Smooth muscle cell (in vitro differentiated cells): Measurements from ENCODE around the gene EIF2S2. TPM values are rescaled to one million over a fixed set of nuclear protein-coding genes. Genes with fewer than 3 reads are reported as not detected.
A peak's percentile ranks its signal among the peaks of the same experiment; 100 is the strongest.

Source experiments
- DNase-seq: peaks from one replicate; lab custom pipeline; 2025; ENCODE audit not compliant: unreplicated experiment; lab: John Stamatoyannopoulos, UW
- H2AFZ ChIP-seq: fragments of 200-600 bp; sonication (generic); 2 replicates; pipeline ENCODE4 v1.6.0; 2016; ENCODE audit warnings: antibody characterized with exemption, low read depth, mild to moderate bottlenecking
- H3F3A ChIP-seq: fragments of 200-600 bp; sonication (generic); 2 replicates; pipeline ENCODE4 v1.6.0; 2017; ENCODE audit warnings: antibody characterized with exemption, low read depth
- H3K27ac ChIP-seq: fragments of 200-600 bp; sonication (generic); 2 replicates; pipeline ENCODE4 v1.5.1; 2016; ENCODE audit warnings: low read depth, mild to moderate bottlenecking
- H3K27me3 ChIP-seq: fragments of 200-600 bp; sonication (generic); 2 replicates; pipeline ENCODE4 v1.6.1; 2016; ENCODE audit warnings: low read depth, mild to moderate bottlenecking
- H3K36me3 ChIP-seq: fragments of 200-600 bp; sonication (generic); 2 replicates; pipeline ENCODE4 v1.5.1; 2016; ENCODE audit warnings: low read depth
- H3K4me1 ChIP-seq: fragments of 200-600 bp; sonication (generic); 2 replicates; pipeline ENCODE4 v1.5.1; 2016; ENCODE audit warnings: low read depth
- H3K4me2 ChIP-seq: fragments of 200-600 bp; sonication (generic); 2 replicates; pipeline ENCODE4 v1.6.0; 2016; ENCODE audit warnings: mild to moderate bottlenecking
- H3K4me3 ChIP-seq: fragments of 200-600 bp; sonication (generic); 2 replicates; pipeline ENCODE4 v1.5.1; 2016; ENCODE audit warnings: mild to moderate bottlenecking
- H3K79me2 ChIP-seq: fragments of 200-600 bp; sonication (generic); 2 replicates; pipeline ENCODE4 v1.6.0; 2016; ENCODE audit warnings: low read depth, mild to moderate bottlenecking
- H3K9ac ChIP-seq: fragments of 200-600 bp; sonication (generic); 2 replicates; pipeline ENCODE4 v1.6.0; 2016; ENCODE audit warnings: low read depth
- H3K9me3 ChIP-seq: fragments of 200-600 bp; sonication (generic); replicated peaks from 2 replicates; pipeline ENCODE4 v1.5.1; 2016; ENCODE audit warnings: low read depth
- H4K20me1 ChIP-seq: fragments of 200-600 bp; sonication (generic); 2 replicates; pipeline ENCODE4 v1.6.0; 2016; ENCODE audit warnings: low read depth
- CTCF ChIP-seq: fragments of 200-600 bp; sonication (generic); IDR thresholded peaks from 2 replicates; pipeline ENCODE4 v1.5.1; 2017; ENCODE audit warnings: borderline replicate concordance, mild to moderate bottlenecking, antibody characterized with exemption; ENCODE audit not compliant: insufficient read depth, poor library complexity, severe bottlenecking
- WGBS: methylation state at CpG from one replicate; pipeline ENCODE4 v1.1.7; 2016; ENCODE audit warnings: low lambda C conversion rate; 5-methylcytosine and 5-hydroxymethylcytosine counted together
- polyA plus RNA-seq: library from polyadenylated mRNA; unstranded; fragments of >200 nt; fragmentation: Nextera tagmentation; extraction: Ambion mirVana; gene quantifications from 2 replicates; pipeline ENCODE4 v1.2.1, GENCODE V29; 2016
- total RNA-seq: library from RNA; depleted of rRNA; stranded (reverse); fragments of >200 nt; gene quantifications from 2 replicates; pipeline ENCODE4 v1.2.3, GENCODE V29; 2014

Gene EIF2S2
- total and polyA plus RNA-seq, 2 experiments from 2014 or later = 38.6 to 69.8 TPM

- Histone ChIP-seq H3K36me3 (peaks cover 31% of the 10 kb centered on the region), H4K20me1 (peaks cover 85% of the 10 kb centered on the region), H3K27me3 (no peaks in the 10 kb centered on the region), H3K9me3 (no peaks in the 10 kb centered on the region), H2AFZ (no peak overlapping the region), H3K27ac (no peak overlapping the region), H3K4me1 (no peaks in the 10 kb centered on the region), H3K9ac (no peak overlapping the region), H3K79me2 (peaks cover 13% of the 10 kb centered on the region), H3F3A (peaks cover 27% of the 10 kb centered on the region), H3K4me2 (no peak overlapping the region), H3K4me3 (no peak overlapping the region)
- TF ChIP-seq CTCF = no peak
- DNase-seq = no peak
- 97% methylated on average over 6 of the region's 6 CpGs for WGBS
Measured at GRCh38 chr20:34091637-34092200, 20.3 kb downstream of the EIF2S2 start.

DNA sequence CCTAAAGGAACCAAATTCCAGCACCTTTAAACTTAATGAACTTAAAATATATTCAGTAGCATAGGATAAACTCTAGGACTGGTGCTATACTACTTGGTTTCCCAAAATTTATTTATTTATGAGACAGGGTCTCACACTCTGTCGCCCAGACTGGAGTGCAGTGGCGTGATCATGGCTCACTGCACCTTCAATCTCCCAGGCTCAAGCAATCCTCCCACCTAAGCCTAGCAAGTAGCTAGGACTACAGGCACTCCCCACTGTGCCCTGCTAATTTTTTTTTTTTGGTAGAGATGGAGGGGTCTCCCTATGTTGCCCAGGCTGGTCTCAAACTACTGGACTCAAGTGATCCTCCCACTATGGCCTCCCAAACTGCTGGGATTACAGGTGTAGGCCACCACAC is 21.4 kb downstream of the EIF2S2 start:
- Histone ChIP-seq H3K4me2 (no peak overlapping the region), H4K20me1 (peaks cover 85% of the 10 kb centered on the region), H3K9ac (no peak overlapping the region), H2AFZ (no peak overlapping the region), H3K4me1 (no peaks in the 10 kb centered on the region), H3K27me3 (no peaks in the 10 kb centered on the region), H3K79me2 (peaks cover 14% of the 10 kb centered on the region), H3K9me3 (no peaks in the 10 kb centered on the region), H3K27ac (peak overlapping the region; percentile 9), H3F3A (peaks cover 26% of the 10 kb centered on the region), H3K36me3 (peaks cover 22% of the 10 kb centered on the region), H3K4me3 (no peak overlapping the region)
- 97% methylated on average over 2 of the region's 2 CpGs for WGBS
- no peak for TF ChIP-seq CTCF
- no peak for DNase-seq

DNA sequence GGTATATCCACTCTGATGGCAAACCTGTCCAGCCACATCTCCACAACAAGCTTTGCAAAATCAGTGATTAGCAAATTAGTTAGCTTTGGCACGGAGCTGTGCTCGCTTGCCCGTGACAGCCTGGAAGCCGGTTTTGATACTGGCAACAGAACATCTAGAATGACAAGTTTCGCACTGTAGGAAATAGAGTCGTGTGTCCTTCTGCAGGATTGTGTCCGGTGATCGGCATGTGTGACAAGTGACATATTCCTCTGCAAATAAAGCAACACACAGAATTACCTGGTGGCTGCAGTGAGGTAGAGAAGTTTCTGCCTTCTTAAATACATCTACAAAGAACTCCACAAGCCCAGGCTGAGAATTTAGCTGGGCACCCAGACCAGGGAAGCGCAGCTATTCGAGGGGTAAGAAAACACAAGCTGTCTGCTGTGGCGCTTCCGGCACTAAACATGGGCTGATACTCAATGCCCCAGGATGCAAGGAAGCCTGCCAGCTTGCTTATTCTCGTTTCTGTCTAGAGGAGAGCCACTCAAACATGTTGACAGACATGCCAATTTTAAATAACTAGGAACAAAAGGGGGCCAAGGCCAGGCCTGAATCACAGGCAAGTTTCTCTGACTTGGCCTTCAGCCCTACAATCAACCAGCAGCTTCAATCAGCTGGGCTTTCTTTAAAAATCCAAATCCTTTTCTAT is 22.2 kb downstream of the EIF2S2 start:
- Histone ChIP-seq H3K4me2 (no peak overlapping the region), H3F3A (peaks cover 23% of the 10 kb centered on the region), H3K36me3 (peaks cover 18% of the 10 kb centered on the region), H3K9me3 (no peaks in the 10 kb centered on the region), H3K27ac (no peak overlapping the region), H3K9ac (no peak overlapping the region), H3K4me1 (no peaks in the 10 kb centered on the region), H3K27me3 (no peaks in the 10 kb centered on the region), H4K20me1 (peaks cover 83% of the 10 kb centered on the region), H3K4me3 (no peak overlapping the region), H2AFZ (no peak overlapping the region), H3K79me2 (peaks cover 6% of the 10 kb centered on the region)
- TF ChIP-seq CTCF = no peak
- WGBS = 97% methylated on average over 13 of the region's 13 CpGs
- DNase-seq = no peak

GRCh38 chr20:34089175-34089479 is 22.9 kb downstream of the EIF2S2 start:
- Histone ChIP-seq H3K27me3 (no peaks in the 10 kb centered on the region), H4K20me1 (peaks cover 83% of the 10 kb centered on the region), H2AFZ (no peak overlapping the region), H3K4me3 (no peak overlapping the region), H3K36me3 (peaks cover 18% of the 10 kb centered on the region), H3K27ac (no peak overlapping the region), H3K4me2 (no peak overlapping the region), H3K79me2 (peaks cover 6% of the 10 kb centered on the region), H3F3A (peaks cover 29% of the 10 kb centered on the region), H3K9me3 (no peaks in the 10 kb centered on the region), H3K9ac (no peak overlapping the region), H3K4me1 (no peaks in the 10 kb centered on the region)
- DNase-seq = no peak
- 99% methylated on average over 3 of the region's 5 CpGs for WGBS
- no peak for TF ChIP-seq CTCF
